ENCODE measurements around the gene EBP. TPM values are rescaled to one million over a fixed set of nuclear protein-coding genes. Genes with fewer than 3 reads are reported as not detected.

The EBP gene
- total and polyA plus RNA-seq, 2 of the 8 experiments (the other 6 are each of a cell fraction or from before 2014, with no cell fraction given): 143 to 286 TPM

DNA sequence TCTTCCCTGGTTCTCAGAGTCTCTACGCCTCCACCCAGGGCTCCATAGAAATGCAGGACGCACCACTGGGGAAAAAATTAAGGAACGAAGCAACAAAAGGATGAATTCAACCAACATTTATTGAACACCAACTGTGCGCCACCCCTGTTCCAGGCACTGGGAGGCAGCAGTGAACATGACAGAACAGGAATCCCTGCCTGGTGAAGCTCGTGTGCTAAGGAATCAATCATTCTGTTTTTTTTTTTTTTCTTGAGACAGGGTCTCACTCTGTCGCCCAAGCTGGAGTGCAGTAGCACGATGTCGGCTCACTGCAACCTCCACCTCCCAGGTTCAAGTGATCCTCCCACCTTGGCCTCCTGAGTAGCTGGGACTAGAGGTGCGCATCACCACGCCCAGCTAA lies 47.5 kb upstream of the EBP start:
- TF ChIP-seq POU5F1 (IDR thresholded peaks at IDR 0.05; ENCODE audit: low read depth, low read length): no peak
- TF ChIP-seq RAD21 (IDR thresholded peaks at IDR 0.05 in 1 of 2, conservative IDR thresholded peaks at IDR 0.05 in 1 of 2; ENCODE audit: low read depth in 2 of 2, low read length in 2 of 2): peak in 1 of 2 experiments; percentile 34; a peak in 1 of 4 replicates
- TF ChIP-seq, protein P1, sequence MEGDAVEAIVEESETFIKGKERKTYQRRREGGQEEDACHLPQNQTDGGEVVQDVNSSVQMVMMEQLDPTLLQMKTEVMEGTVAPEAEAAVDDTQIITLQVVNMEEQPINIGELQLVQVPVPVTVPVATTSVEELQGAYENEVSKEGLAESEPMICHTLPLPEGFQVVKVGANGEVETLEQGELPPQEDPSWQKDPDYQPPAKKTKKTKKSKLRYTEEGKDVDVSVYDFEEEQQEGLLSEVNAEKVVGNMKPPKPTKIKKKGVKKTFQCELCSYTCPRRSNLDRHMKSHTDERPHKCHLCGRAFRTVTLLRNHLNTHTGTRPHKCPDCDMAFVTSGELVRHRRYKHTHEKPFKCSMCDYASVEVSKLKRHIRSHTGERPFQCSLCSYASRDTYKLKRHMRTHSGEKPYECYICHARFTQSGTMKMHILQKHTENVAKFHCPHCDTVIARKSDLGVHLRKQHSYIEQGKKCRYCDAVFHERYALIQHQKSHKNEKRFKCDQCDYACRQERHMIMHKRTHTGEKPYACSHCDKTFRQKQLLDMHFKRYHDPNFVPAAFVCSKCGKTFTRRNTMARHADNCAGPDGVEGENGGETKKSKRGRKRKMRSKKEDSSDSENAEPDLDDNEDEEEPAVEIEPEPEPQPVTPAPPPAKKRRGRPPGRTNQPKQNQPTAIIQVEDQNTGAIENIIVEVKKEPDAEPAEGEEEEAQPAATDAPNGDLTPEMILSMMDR (IDR thresholded peaks at IDR 0.05; ENCODE audit: control extremely low read depth in 1 of 3, insufficient read depth in 1 of 3, low read depth in 1 of 3, low read length in 3 of 3): peak in 1 of 3 experiments; percentile 42; a peak in 2 of 4 replicates
- H3K4me1 ChIP-seq (replicated peaks in 1 of 4; ENCODE audit: control insufficient read depth in 3 of 4, insufficient read depth in 4 of 4, low read length in 3 of 4): peaks cover 5 to 15% (median 11%) of the 10 kb centered on the region in 4 experiments
- peak overlapping the region in 1 of 4 experiments; percentile 37; a peak in 1 of 8 replicates for H3K4me3 ChIP-seq (ENCODE audit: extremely low read depth in 1 of 4, insufficient read depth in 2 of 4, low read depth in 3 of 4, low read length in 4 of 4)
- peak overlapping the region; percentile 44; the same call in 1 of the 2 replicates for H2BK5ac ChIP-seq (ENCODE audit: low read depth, low read length)
- H3K23ac ChIP-seq (ENCODE audit: insufficient read length): no peak overlapping the region
- H2AK5ac ChIP-seq (ENCODE audit: low read depth, low read length): no peak overlapping the region
- no peaks in the 10 kb centered on the region for H3K27me3 ChIP-seq (replicated peaks in 1 of 4; ENCODE audit: control insufficient read depth in 3 of 4, extremely low read depth in 1 of 4, insufficient read depth in 3 of 4, low read length in 3 of 4)
- H3K9me3 ChIP-seq (ENCODE audit: insufficient read depth in 2 of 2, low read depth in 1 of 2, low read length in 1 of 2): no peaks in the 10 kb centered on the region
- peaks cover 0 to 24% of the 10 kb centered on the region in 2 experiments; a peak in 2 of 4 replicates for H3K79me2 ChIP-seq (ENCODE audit: control insufficient read depth in 1 of 2, insufficient read depth in 2 of 2, low read length in 2 of 2)
- H3K4ac ChIP-seq (replicated peaks; ENCODE audit: insufficient read length, low read depth, low read length): peak overlapping the region; percentile 3
- DNase-seq (ENCODE audit: low read depth in 1 of 2, low spot score in 2 of 2) (no peak), FAIRE-seq (peak; percentile 78)
- H3K4me2 ChIP-seq (ENCODE audit: insufficient read depth in 1 of 2, low read depth in 2 of 2, low read length in 2 of 2): peak overlapping the region; percentile 6 to 54; a peak in 3 of 4 replicates
- no peak overlapping the region for H3K9ac ChIP-seq (replicated peaks in 1 of 4; ENCODE audit: extremely low read depth in 1 of 4, low read depth in 3 of 4, low read length in 3 of 4)
- no peak overlapping the region for H3K18ac ChIP-seq (ENCODE audit: extremely low read depth, low read length)
- no peak overlapping the region for H3K27ac ChIP-seq (ENCODE audit: low read depth, low read length)
- H2BK15ac ChIP-seq (ENCODE audit: low read length): no peak overlapping the region
- POLR2A ChIA-PET (ENCODE audit: partially characterized antibody): interaction anchor here (0.6 to 1.8 kb wide), 3 partner anchors 11 to 297 kb away, joined by 3 to 4 read pairs (median 3); no protein-coding TSS in a partner anchor
- H4K91ac ChIP-seq (replicated peaks; ENCODE audit: insufficient read length, low read length): no peak overlapping the region
- H2AFZ ChIP-seq (ENCODE audit: low read length): peak overlapping the region; percentile 53; the same call in 1 of the 2 replicates
- no peak overlapping the region for H4K8ac ChIP-seq (ENCODE audit: extremely low read depth, insufficient read depth, low read length)
- H3K56ac ChIP-seq (replicated peaks; ENCODE audit: insufficient read length, low read depth, low read length): no peak overlapping the region
- H4K20me1 ChIP-seq (replicated peaks in 1 of 2; ENCODE audit: control insufficient read depth in 1 of 2, insufficient read depth in 2 of 2, low read length in 2 of 2): peaks cover 0 to 7% of the 10 kb centered on the region in 2 experiments
- CTCF ChIA-PET (ENCODE audit: partially characterized antibody): interaction anchor here (1.1 to 2.0 kb wide), 2 partner anchors 20 to 389 kb away, joined by 4 to 9 read pairs; no protein-coding TSS in a partner anchor
- H2BK20ac ChIP-seq (ENCODE audit: low read length): no peak overlapping the region
- peak overlapping the region; percentile 63; the same call in 1 of the 2 replicates for H2BK12ac ChIP-seq (ENCODE audit: low read depth, low read length)
- peaks cover 3% of the 10 kb centered on the region; the same call in 1 of the 2 replicates for H3K23me2 ChIP-seq (ENCODE audit: low read depth, low read length)
- 64% methylated on average over 7 of the region's 10 CpGs; no CpG with 5 or more reads in 1 of the 2 experiments for WGBS, 2 experiments (ENCODE audit: extremely low coverage in 1 of 2, insufficient coverage in 1 of 2, insufficient read length in 1 of 2, insufficient replicate concordance in 2 of 2, low coverage in 1 of 2, low lambda C conversion rate in 2 of 2, missing lambda C conversion rate in 1 of 2)
- H3K14ac ChIP-seq (ENCODE audit: insufficient read length): no peak overlapping the region
- no peak overlapping the region for H2BK120ac ChIP-seq (replicated peaks; ENCODE audit: low read depth, low read length)
- peaks cover 0 to 5% (median 0%) of the 10 kb centered on the region in 4 experiments; a peak in 2 of 8 replicates for H3K36me3 ChIP-seq (ENCODE audit: control insufficient read depth in 2 of 4, insufficient read depth in 4 of 4, low read length in 3 of 4)
- no peak overlapping the region for H4K5ac ChIP-seq (ENCODE audit: insufficient read length, low read depth, low read length)
- H3K79me1 ChIP-seq (ENCODE audit: low read depth, low read length): no peaks in the 10 kb centered on the region
